AG09309 (cell line): ENCODE measurements around the gene PARK7.

ENCODE experiments used
- DNase-seq: peaks from one replicate; pipeline ENCODE4 v3.0.0-alpha.2; 2010; ENCODE audit warnings: low read depth
- H3K4me3 ChIP-seq: 2 replicates; pipeline ENCODE4 v1.5.1; 2011; ENCODE audit warnings: mild to moderate bottlenecking, low read depth, low read length, moderate library complexity; ENCODE audit not compliant: control insufficient read depth
- TF ChIP-seq, protein P1 (sequence below): IDR thresholded peaks from 2 replicates; pipeline ENCODE4 v1.5.1; 2011; ENCODE audit warnings: mild to moderate bottlenecking, low read depth, low read length, inconsistent platforms; ENCODE audit not compliant: insufficient read depth, control insufficient read depth; ENCODE audit errors: missing control alignments

The PARK7 gene

DNA sequence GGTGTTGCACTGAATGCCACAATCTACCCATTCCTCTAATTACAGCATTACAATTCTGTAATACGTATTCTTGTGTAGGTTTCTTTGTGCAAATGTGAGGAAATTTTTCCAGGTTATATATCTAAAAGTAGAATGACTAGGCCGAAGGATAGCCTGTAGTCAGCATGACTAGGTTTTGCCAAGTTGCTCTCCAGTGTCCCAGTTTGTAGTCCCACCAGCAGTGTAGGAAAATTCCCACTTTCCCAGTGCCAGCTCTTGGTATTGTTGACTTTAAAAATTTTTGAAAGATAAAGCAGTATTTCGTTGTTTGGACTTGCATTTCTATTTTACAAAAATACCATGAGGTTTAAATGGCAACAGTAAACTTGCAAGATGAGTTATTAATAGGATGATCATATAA, 3.0 kb downstream of the PARK7 start:
- no peak overlapping the region for H3K4me3 ChIP-seq
- no peak for DNase-seq
- TF ChIP-seq, protein P1, sequence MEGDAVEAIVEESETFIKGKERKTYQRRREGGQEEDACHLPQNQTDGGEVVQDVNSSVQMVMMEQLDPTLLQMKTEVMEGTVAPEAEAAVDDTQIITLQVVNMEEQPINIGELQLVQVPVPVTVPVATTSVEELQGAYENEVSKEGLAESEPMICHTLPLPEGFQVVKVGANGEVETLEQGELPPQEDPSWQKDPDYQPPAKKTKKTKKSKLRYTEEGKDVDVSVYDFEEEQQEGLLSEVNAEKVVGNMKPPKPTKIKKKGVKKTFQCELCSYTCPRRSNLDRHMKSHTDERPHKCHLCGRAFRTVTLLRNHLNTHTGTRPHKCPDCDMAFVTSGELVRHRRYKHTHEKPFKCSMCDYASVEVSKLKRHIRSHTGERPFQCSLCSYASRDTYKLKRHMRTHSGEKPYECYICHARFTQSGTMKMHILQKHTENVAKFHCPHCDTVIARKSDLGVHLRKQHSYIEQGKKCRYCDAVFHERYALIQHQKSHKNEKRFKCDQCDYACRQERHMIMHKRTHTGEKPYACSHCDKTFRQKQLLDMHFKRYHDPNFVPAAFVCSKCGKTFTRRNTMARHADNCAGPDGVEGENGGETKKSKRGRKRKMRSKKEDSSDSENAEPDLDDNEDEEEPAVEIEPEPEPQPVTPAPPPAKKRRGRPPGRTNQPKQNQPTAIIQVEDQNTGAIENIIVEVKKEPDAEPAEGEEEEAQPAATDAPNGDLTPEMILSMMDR = no peak

DNA sequence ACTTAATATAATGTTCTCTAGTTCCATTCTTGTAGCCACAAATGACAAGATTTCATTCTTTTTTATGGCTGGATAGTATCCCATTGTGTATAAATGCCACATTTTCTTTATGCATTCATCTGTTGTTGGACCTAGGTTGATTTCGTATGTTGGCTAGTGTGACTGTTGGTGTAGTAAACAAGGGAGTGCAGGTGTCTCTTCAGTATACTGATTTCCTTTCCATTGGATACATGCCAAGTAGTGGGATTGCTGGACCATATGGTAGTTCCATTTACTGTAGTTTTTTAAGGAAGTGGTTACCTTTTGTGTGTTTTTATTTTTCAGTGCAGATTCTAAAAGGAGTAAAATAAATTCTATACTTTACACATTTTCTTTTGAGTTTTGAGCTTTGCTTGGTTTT, 5.7 kb downstream of the PARK7 start:
- no peak for DNase-seq
- TF ChIP-seq, protein P1 = no peak
- H3K4me3 ChIP-seq = no peak overlapping the region

DNA sequence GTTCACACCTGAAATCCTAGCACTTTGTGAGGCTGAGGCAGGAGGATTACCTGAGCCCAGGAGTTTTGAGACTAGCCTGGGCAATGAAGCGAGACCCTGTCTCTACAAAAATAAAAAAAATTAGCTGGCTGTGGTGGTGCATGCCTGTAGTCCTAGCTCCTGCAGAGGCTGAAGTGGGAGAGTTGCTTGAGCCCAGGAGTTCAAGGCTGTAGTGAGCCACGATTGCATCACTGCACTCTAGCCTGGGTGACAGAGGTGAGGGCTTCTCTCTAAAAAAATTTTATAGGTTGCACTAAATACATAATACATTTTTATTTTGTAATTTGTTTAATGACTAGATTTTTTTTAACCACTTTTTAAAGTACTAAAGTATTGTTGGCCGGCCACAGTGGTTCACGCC, 6.1 kb downstream of the PARK7 start:
- no peak overlapping the region for H3K4me3 ChIP-seq
- no peak for DNase-seq
- TF ChIP-seq, protein P1 = no peak

DNA sequence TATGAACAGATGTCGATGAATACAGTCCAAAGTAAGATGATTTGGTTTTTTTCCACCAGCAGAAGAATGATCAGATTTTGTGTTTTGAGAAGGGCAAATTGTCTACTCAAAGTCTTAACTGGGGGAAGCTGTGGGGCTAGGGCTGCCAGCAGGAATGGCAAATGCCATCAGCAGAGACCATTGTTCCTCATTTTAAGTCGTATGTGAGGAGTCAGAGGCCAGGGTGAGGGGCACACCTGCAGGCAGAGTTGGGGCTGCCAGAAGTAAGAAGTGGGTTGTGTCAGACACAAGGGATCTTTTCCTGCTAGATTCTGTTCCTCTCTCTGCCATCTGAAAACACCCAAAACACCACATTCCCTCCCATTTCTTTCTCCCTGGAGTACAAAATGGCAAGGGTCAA, 8.7 kb downstream of the PARK7 start:
- no peak overlapping the region for H3K4me3 ChIP-seq
- no peak for DNase-seq
- TF ChIP-seq, protein P1 = no peak

DNA sequence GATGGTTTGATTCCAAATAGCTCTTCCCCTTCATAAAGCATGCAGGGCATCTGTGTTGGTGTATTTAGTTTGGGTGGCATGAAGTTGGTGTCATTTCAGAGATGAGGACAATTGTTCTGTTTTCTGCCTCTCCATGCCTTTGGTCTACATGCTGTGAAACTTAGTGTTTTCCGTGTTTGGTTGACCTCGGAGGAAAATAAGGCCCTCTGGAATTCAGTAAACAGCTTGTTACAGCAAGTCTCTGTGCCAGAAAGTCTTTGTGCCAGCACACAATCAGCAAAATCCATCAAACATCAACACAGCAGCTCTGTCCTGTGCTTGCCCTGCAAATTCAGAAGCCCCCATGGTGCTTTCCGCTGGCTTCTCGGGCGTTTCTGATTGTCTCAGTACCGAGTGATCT, 9.5 kb downstream of the PARK7 start:
- TF ChIP-seq, protein P1 = no peak
- no peak for DNase-seq
- H3K4me3 ChIP-seq = no peak overlapping the region

DNA sequence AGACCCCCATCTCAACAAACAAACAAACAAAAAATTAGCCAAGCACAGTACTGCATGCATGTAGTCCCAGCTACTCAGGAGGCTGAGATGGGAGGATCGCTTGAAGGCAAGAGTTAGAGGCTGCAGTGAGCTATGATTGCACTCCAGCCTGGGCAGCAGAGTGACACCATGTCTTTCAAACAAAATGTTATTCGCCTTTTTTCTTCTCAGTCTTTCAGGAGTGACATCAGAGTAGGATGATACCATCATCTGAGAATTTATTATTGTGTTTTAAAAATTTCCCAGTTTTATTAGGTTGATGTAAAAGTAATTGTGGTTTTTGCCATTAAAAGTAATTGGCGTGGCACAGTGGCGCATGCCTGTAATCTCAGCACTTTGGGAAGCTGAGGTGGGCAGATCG, 10.8 kb downstream of the PARK7 start:
- no peak for DNase-seq
- TF ChIP-seq, protein P1 = no peak
- no peak overlapping the region for H3K4me3 ChIP-seq

DNA sequence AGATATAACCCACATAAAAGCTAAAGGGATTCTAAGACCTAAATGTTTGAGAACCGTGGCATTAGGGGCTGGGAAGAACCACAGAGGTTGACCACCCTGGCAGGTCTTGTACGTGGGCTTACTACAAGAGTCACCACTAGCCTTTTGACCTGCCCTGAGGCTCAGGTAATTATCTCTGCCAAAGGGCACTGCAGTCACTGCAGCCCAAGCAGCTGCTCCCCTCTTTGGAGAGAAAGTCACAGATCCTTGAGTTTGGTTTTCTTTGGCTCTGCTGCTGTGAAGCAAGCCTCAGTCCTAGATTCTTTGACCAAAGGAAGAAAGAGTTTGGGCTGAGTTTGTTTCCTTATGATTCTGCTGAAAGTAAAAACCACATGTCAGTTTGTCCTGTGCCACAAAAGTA, 11.6 kb downstream of the PARK7 start:
- TF ChIP-seq, protein P1 = no peak
- DNase-seq = no peak
- no peak overlapping the region for H3K4me3 ChIP-seq
